ENCODE results near the gene BCL11A. TPM values are rescaled to one million over a fixed set of nuclear protein-coding genes. Genes with fewer than 3 reads are reported as not detected.

The BCL11A gene
- total RNA-seq, 2 experiments from 2014 or later: 0.57 to 0.98 TPM

DNA sequence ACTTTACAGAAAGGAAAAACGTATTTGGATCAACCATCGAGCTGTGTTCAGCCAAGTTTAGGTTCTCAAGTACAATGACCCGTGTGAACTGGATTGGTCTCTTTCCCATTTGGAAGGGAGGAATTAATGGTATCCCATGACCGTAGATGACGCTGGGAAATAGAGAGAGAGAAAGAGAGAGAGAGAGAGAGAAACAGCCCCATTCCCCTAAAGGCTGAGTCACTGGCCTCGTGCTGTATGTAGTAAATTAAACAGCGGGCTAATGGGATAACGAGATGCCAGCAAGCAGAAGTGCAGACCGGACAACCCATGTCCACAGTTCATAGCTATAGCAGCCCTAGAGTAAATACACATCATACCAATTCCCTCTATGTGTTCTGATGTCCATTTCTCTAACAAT is 99.6 kb downstream of the BCL11A start:
- CTCF ChIA-PET: interaction anchor here (0.6 kb wide), 2 partner anchors 220 to 1990 kb away, joined by 3 to 4 read pairs; no protein-coding TSS in a partner anchor
- ATAC-seq (no peak), DNase-seq (no peak)
- H3K36me3 Mint-ChIP-seq (ENCODE audit: low read depth): no peaks in the 10 kb centered on the region
- H3K9me3 Mint-ChIP-seq (ENCODE audit: low read depth): no peaks in the 10 kb centered on the region
- intact Hi-C loops (cut with DNase I, micrococcal nuclease): no loop called here
- no peak overlapping the region for H3K27ac Mint-ChIP-seq
- POLR2A ChIA-PET: interaction anchor here (0.7 kb wide), 1 partner anchor 224 kb away, joined by 4 read pairs; no protein-coding TSS in a partner anchor
- no peaks in the 10 kb centered on the region for H3K27me3 Mint-ChIP-seq
- H3K4me1 Mint-ChIP-seq: no peaks in the 10 kb centered on the region
- no peak overlapping the region for H3K4me3 Mint-ChIP-seq

DNA sequence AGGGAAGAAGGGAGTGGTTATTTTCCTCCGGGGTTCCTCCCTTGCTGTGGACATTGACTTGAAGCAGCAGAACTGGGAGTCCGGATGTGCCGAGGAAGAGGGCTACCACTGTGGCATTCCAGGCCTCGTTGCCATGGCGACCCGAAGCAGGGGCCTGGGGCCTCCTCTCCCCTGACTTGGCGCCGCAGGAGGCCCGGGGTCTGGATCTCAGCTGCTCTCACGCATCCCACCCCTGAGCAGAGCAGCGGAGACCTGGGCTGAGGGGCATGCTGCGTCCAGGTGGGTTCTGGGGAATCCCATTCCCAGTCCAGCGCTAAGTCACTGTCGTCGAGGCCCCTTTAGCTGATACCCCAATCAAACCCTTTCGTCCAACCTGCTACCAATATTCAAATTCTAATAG is 100.2 kb downstream of the BCL11A start:
- no peaks in the 10 kb centered on the region for H3K36me3 Mint-ChIP-seq (ENCODE audit: low read depth)
- intact Hi-C loops (cut with DNase I, micrococcal nuclease): no loop called here
- H3K4me3 Mint-ChIP-seq: no peak overlapping the region
- ChIA-PET CTCF (interaction anchor here (0.6 kb wide), 1 partner anchor 221 kb away, joined by 3 read pairs; no protein-coding TSS in a partner anchor), POLR2A (interaction anchor here (0.7 kb wide), 1 partner anchor 224 kb away, joined by 4 read pairs; no protein-coding TSS in a partner anchor)
- H3K27me3 Mint-ChIP-seq: no peaks in the 10 kb centered on the region
- H3K9me3 Mint-ChIP-seq (ENCODE audit: low read depth): no peaks in the 10 kb centered on the region
- no peak for DNase-seq
- H3K27ac Mint-ChIP-seq: no peak overlapping the region
- no peak for ATAC-seq
- H3K4me1 Mint-ChIP-seq: no peaks in the 10 kb centered on the region

DNA sequence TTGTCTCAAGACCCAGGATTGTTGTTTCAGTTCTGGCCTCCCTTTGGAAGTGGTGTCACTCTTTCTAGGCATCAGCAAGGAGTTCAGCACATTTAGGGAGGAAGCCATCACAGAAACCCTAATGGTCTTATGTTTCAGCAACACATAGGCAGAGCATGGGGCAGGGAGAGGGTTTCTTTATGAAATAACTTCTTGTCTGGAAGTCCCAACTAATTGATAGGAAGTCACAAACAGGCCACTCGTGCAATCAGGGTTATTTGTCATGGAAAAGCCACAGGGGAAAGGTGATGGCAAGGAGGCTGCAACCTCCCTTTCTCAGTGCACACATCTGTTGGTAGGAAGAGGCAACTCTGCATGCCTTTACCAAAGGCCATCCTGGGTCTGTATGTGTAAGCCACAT is 103.0 kb downstream of the BCL11A start:
- POLR2A ChIA-PET: no interaction called here
- Mint-ChIP-seq H3K9me3 (ENCODE audit: low read depth) (no peaks in the 10 kb centered on the region), H3K4me1 (peaks cover 16% of the 10 kb centered on the region), H3K4me3 (no peak overlapping the region), H3K27ac (no peak overlapping the region), H3K27me3 (no peaks in the 10 kb centered on the region), H3K36me3 (ENCODE audit: low read depth) (no peaks in the 10 kb centered on the region)
- intact Hi-C loops (cut with DNase I, micrococcal nuclease): no loop called here
- CTCF ChIA-PET: no interaction called here
- DNase-seq (no peak), ATAC-seq (no peak)

DNA sequence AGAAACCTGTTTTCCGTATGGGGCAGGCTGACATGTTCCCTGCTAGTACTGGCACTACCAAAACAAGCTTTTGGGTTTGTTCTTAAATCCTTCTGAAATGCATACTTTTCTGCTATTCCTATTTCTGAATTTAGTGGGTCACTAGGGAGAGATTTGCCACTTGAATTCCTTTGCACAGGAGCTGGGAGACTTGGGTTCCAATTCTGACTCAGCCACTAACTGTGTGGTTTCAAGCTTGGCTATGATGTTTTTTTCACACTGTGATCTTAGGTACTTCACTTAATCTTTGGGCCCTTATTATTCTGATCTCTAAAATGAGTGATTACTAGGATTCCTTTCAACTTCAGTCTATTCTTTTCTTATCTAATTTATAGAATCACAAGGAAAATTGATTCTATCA is 105.5 kb downstream of the BCL11A start:
- H3K9me3 Mint-ChIP-seq (ENCODE audit: low read depth): no peaks in the 10 kb centered on the region
- CTCF ChIA-PET: no interaction called here
- H3K27me3 Mint-ChIP-seq: no peaks in the 10 kb centered on the region
- no peak for ATAC-seq
- H3K4me1 Mint-ChIP-seq: peaks cover 16% of the 10 kb centered on the region
- no peak overlapping the region for H3K27ac Mint-ChIP-seq
- DNase-seq: no peak
- POLR2A ChIA-PET: no interaction called here
- intact Hi-C loops (cut with DNase I, micrococcal nuclease): no loop called here
- H3K36me3 Mint-ChIP-seq (ENCODE audit: low read depth): no peaks in the 10 kb centered on the region
- H3K4me3 Mint-ChIP-seq: no peak overlapping the region

DNA sequence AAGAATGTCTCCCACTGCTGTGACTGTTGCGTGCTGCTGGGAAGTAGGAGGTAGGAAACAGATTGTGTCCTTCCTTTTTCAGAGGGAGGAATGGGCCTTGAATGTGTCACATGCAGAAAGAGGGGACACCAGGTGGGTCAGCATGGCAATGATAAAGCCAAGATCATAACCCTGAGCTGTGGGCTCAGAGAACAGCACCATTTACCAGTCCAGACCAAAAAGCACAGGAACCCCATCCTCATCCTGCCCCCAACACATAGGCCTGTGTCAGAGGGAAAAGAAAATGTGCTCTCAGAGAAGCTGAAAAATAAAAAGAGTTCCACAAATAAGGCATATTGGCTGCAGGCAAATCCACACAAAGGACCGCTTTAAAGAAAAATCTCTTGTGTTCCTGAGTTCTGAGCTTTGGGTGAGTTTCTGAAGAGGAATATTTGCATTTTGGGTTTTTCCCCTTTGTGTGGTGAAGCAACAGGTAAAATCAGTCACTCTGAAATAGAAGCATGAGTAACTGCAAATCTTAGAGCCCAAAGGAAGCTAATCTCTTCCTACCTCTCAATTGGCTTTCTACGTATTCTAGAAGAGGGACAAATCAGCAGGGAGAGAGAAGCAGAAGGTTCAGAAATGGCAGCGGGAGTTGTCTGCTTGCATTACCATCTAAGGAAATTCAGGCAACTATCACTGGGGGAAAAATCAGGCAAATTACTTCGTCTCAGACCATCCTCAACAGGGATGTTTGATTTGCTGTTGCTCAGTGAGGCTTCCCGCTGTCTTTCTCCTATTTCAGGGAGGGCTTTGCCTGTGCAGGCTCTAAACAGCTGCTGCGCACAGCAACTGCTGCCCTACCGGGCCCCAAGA is 106.8 kb downstream of the BCL11A start:
- Mint-ChIP-seq H3K4me1 (peaks cover 16% of the 10 kb centered on the region), H3K9me3 (ENCODE audit: low read depth) (no peaks in the 10 kb centered on the region), H3K27me3 (no peaks in the 10 kb centered on the region), H3K36me3 (ENCODE audit: low read depth) (no peaks in the 10 kb centered on the region), H3K27ac (no peak overlapping the region), H3K4me3 (no peak overlapping the region)
- no peak for DNase-seq
- intact Hi-C loops (cut with DNase I, micrococcal nuclease): no loop called here
- ChIA-PET POLR2A (interaction anchor here (0.6 kb wide), 1 partner anchor 32 kb away, joined by 6 read pairs; no protein-coding TSS in a partner anchor), CTCF (interaction anchor here (0.7 to 0.8 kb wide), 2 partner anchors 9 to 65 kb away, joined by 3 read pairs; no protein-coding TSS in a partner anchor)
- peak; percentile 81 for ATAC-seq

DNA sequence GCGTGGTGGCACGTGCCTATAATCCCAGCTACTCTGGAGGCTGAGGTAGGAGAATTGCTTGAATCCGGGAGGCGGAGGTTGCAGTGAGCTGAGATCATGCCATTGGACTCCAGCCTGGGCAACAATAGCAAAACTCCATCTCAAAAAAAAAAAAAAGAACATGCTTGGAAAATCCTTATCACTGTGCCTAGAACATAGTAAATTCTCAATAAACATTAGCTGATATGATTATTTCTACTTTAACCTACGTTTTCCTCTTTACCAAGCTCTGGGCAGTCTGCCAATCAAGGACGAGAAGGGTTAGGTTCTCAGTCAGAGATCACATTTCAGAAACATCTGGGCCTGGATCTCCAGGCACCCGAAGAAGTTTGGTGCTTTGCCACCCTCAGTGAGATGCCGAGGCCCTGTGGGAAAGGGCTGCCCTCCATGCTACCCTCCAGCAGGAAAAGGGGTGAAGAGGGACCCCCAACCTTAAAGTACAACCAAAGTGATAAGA is 107.7 kb downstream of the BCL11A start:
- CTCF ChIA-PET: interaction anchor here (0.7 to 1.1 kb wide), 5 partner anchors 11 to 1041 kb away, joined by 3 to 4 read pairs (median 3); no protein-coding TSS in a partner anchor
- Mint-ChIP-seq H3K4me3 (no peak overlapping the region), H3K27me3 (no peaks in the 10 kb centered on the region), H3K9me3 (ENCODE audit: low read depth) (no peaks in the 10 kb centered on the region), H3K36me3 (ENCODE audit: low read depth) (no peaks in the 10 kb centered on the region), H3K27ac (no peak overlapping the region), H3K4me1 (peaks cover 16% of the 10 kb centered on the region)
- intact Hi-C loops (cut with DNase I, micrococcal nuclease): no loop called here
- DNase-seq (no peak), ATAC-seq (no peak)
- POLR2A ChIA-PET: no interaction called here

DNA sequence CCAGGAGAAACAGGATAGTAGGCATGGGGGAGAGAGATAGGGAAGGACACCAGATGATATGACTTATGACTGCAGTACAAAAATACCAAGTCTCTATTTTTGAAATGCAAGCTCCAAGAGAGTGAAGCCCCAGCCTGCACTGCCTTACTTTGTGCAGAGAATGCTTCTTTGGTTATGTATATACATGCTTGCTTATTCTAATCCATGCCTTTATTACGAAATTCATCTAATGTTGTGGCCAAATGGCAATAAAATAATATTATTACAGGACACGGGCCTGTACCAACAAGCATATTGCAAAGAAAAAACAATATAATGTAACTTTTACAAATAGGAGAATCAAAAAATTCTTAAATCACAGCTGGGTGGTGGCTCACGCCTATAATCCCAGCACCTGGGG is 110.8 kb downstream of the BCL11A start:
- ChIA-PET CTCF (interaction anchor here (0.7 kb wide), 1 partner anchor 239 kb away, joined by 3 read pairs; no protein-coding TSS in a partner anchor), POLR2A (interaction anchor here (0.7 kb wide), 1 partner anchor 555 kb away, joined by 3 read pairs; no protein-coding TSS in a partner anchor)

DNA sequence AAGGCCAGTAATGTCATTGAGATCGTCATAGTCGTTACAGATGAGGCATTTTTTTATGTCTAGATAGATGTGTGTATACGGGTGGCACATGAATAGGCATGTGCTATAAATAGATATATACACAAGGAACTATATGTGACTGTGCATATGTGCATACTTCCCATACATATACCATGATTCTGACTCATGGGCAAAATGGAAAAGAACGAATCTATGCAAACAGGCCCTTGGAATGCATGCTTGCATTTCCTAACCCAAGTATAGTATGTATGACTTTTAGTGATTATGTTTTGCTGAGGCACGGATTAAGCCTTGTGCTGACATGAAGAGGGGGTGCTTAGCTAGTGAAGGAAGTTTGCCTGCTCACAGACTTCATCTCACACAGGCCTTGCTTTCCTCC is 111.7 kb downstream of the BCL11A start:
- intact Hi-C loops (cut with DNase I, micrococcal nuclease): no loop called here
- Mint-ChIP-seq H3K27ac (no peak overlapping the region), H3K9me3 (ENCODE audit: low read depth) (no peaks in the 10 kb centered on the region), H3K36me3 (ENCODE audit: low read depth) (no peaks in the 10 kb centered on the region), H3K27me3 (no peaks in the 10 kb centered on the region), H3K4me1 (peaks cover 7% of the 10 kb centered on the region), H3K4me3 (no peak overlapping the region)
- no peak for ATAC-seq
- ChIA-PET POLR2A (no interaction called here), CTCF (interaction anchor here (0.7 kb wide), 1 partner anchor 240 kb away, joined by 3 read pairs; no protein-coding TSS in a partner anchor)
- DNase-seq: no peak

More for the DNA sequence above, 110.8 kb downstream of the BCL11A start:
- no peaks in the 10 kb centered on the region for H3K27me3 Mint-ChIP-seq
- intact Hi-C loops (cut with DNase I, micrococcal nuclease): no loop called here
- no peaks in the 10 kb centered on the region for H3K36me3 Mint-ChIP-seq (ENCODE audit: low read depth)
- ATAC-seq (no peak), DNase-seq (no peak)
- H3K27ac Mint-ChIP-seq: no peak overlapping the region
- no peaks in the 10 kb centered on the region for H3K9me3 Mint-ChIP-seq (ENCODE audit: low read depth)
- peaks cover 12% of the 10 kb centered on the region for H3K4me1 Mint-ChIP-seq
- no peak overlapping the region for H3K4me3 Mint-ChIP-seq

DNA sequence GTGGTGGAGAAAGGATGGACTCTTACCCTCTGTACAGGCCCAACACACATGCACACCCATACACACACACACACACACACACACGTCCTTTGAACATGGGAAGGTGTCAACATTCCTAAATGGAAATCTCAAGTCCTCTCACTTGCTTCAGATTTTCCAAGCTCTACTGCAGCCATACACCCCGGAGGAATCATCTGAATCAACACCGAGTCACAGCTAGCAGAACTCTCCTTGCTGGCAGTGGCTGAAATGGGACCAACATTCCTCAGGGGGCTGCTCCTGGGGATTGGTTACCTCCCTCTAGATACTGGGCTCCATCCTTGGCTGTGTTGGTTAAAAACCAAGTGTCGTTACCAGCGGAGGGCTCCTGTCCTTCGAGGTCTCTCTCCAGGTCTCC is 112.7 kb downstream of the BCL11A start:
- ATAC-seq (no peak), DNase-seq (no peak)
- ChIA-PET POLR2A (no interaction called here), CTCF (interaction anchor here (1.2 to 2.1 kb wide), 3 partner anchors 11 to 19 kb away, joined by 4 to 5 read pairs (median 5); no protein-coding TSS in a partner anchor)
- no peak overlapping the region for H3K4me3 Mint-ChIP-seq
- H3K27me3 Mint-ChIP-seq: no peaks in the 10 kb centered on the region
- no peaks in the 10 kb centered on the region for H3K4me1 Mint-ChIP-seq
- H3K36me3 Mint-ChIP-seq (ENCODE audit: low read depth): no peaks in the 10 kb centered on the region
- H3K9me3 Mint-ChIP-seq (ENCODE audit: low read depth): no peaks in the 10 kb centered on the region
- intact Hi-C loops (cut with DNase I, micrococcal nuclease): no loop called here
- no peak overlapping the region for H3K27ac Mint-ChIP-seq

DNA sequence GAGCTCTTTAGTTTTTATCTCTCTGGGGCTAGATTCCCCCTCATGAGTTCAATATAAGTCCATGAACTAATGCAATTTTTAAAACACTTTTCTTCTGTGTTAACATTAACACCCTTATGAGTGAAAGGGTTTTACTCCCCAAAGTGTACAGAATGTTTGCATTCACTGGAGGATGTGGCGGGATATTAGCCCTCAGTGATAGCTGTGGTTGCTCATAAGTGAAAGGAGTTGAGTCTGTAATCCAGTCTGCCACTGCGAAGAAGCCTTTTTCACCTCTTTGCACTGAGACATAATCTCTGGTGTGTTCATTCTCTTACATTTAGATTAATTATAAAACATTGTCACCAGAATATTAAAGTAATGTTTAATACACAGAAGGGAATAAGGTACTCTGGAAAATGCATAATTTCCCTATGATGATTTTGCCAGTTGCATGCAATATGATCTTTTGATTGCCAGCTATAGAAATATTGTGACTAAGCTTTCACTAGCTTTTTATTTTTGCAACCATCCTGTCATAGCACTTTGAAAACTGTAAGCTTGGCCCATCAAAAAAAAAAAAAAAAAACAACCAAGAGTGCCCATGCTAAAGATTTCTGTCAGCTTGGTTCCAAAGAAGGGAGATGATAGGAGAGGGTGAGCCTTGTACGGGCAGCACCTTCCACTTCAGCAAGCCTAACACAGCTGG is 113.2 kb downstream of the BCL11A start:
- intact Hi-C loops (cut with DNase I, micrococcal nuclease): no loop called here
- no peaks in the 10 kb centered on the region for H3K27me3 Mint-ChIP-seq
- CTCF ChIA-PET: interaction anchor here (1.2 to 2.1 kb wide), 3 partner anchors 10 to 19 kb away, joined by 4 to 5 read pairs (median 5); no protein-coding TSS in a partner anchor
- H3K4me1 Mint-ChIP-seq: no peaks in the 10 kb centered on the region
- POLR2A ChIA-PET: no interaction called here
- DNase-seq (no peak), ATAC-seq (no peak)
- no peak overlapping the region for H3K27ac Mint-ChIP-seq
- no peaks in the 10 kb centered on the region for H3K36me3 Mint-ChIP-seq (ENCODE audit: low read depth)
- H3K4me3 Mint-ChIP-seq: no peak overlapping the region
- H3K9me3 Mint-ChIP-seq (ENCODE audit: low read depth): no peaks in the 10 kb centered on the region

DNA sequence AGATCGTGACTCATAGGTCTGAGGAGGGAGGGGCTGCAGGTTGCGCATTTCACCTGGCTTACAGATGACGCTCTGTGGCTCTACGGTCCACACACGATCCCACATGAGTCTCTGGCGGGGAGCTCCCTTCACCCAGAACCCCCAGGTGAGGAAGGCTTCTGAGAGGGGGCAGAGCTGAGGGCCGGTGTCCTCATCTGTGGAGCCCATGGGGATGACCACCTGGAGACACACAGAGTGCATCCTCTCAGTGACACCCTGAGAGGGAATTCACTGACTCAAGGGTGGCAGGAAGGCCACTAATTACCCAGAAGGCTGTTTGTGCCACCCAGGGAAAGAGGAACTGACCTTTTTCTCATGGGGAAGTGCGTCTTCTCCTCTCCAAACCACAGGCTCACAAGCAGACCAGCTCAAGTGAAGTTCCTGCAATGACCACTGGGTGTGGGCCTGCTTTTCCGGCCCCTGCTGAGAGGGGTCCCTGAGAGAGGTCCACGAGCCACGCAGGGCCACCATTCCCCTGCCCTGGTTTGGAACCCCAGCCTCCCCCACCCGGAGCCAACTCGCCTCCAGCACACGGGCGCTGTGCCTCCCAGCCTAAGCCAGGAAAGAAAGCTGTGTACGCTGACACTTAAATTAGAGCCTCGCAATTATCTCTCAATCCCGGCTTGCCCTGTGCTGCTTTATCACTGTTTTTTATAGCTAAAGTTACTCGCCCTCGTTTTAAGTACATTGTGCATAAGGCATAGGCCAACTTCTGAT is 114.1 kb downstream of the BCL11A start:
- intact Hi-C loops (cut with DNase I, micrococcal nuclease): no loop called here
- Mint-ChIP-seq H3K9me3 (ENCODE audit: low read depth) (no peaks in the 10 kb centered on the region), H3K27me3 (no peaks in the 10 kb centered on the region), H3K27ac (no peak overlapping the region), H3K4me3 (no peak overlapping the region), H3K4me1 (no peaks in the 10 kb centered on the region), H3K36me3 (ENCODE audit: low read depth) (no peaks in the 10 kb centered on the region)
- no peak for ATAC-seq
- DNase-seq: no peak
- CTCF ChIA-PET: interaction anchor here (0.6 to 2.1 kb wide), 6 partner anchors 9 to 807 kb away, joined by 3 to 5 read pairs (median 4); no protein-coding TSS in a partner anchor
- POLR2A ChIA-PET: no interaction called here

All from activated CD4-positive, alpha-beta T cell treated with anti-CD3 and anti-CD28 coated beads for 36 hours (primary cell).